ENCODE measurements around the gene PHYH.
"Not testable (repeated sequence)": the region's sequence is repeated elsewhere in the genome, so short reads cannot be mapped to it uniquely, and the experiment has no call there.

The PHYH gene

GRCh38 chr10:13308096-13308495 lies 8.2 kb upstream of the PHYH start:
- H3K36me3 Mint-ChIP-seq (ENCODE audit: low read depth): no peaks in the 10 kb centered on the region
- H3K4me3 Mint-ChIP-seq: no peak overlapping the region
- H3K27ac Mint-ChIP-seq: no peak overlapping the region
- no peaks in the 10 kb centered on the region for H3K4me1 Mint-ChIP-seq (ENCODE audit: low read depth)
- no peaks in the 10 kb centered on the region for H3K27me3 Mint-ChIP-seq (ENCODE audit: low read depth)
- no peaks in the 10 kb centered on the region for H3K9me3 Mint-ChIP-seq

- no peak overlapping the region for H3K4me3 Mint-ChIP-seq
Measured at GRCh38 chr10:13306103-13306502, 6.2 kb upstream of the PHYH start.

GRCh38 chr10:13302821-13303555 lies 3.1 kb upstream of the PHYH start:
- Mint-ChIP-seq H3K4me1 (ENCODE audit: low read depth) (peaks cover 18% of the 10 kb centered on the region), H3K36me3 (ENCODE audit: low read depth) (no peaks in the 10 kb centered on the region), H3K4me3 (no peak overlapping the region), H3K27me3 (ENCODE audit: low read depth) (no peaks in the 10 kb centered on the region), H3K9me3 (no peaks in the 10 kb centered on the region), H3K27ac (no peak overlapping the region)

More at GRCh38 chr10:13306103-13306502, 6.2 kb upstream of the PHYH start:
- H3K27me3 Mint-ChIP-seq (ENCODE audit: low read depth): no peaks in the 10 kb centered on the region
- no peak overlapping the region for H3K27ac Mint-ChIP-seq
- peaks cover 10% of the 10 kb centered on the region for H3K4me1 Mint-ChIP-seq (ENCODE audit: low read depth)
- H3K36me3 Mint-ChIP-seq (ENCODE audit: low read depth): no peaks in the 10 kb centered on the region
- H3K9me3 Mint-ChIP-seq: no peaks in the 10 kb centered on the region

GRCh38 chr10:13298748-13299436 lies 972 bp downstream of the PHYH start:
- Mint-ChIP-seq H3K27ac (peak overlapping the region; percentile 68), H3K36me3 (ENCODE audit: low read depth) (no peaks in the 10 kb centered on the region)

GRCh38 chr10:13296476-13296875 lies 3.4 kb downstream of the PHYH start:
- no peak overlapping the region for H3K27ac Mint-ChIP-seq
- no peaks in the 10 kb centered on the region for H3K9me3 Mint-ChIP-seq
- H3K4me1 Mint-ChIP-seq (ENCODE audit: low read depth): peaks cover 11% of the 10 kb centered on the region
- H3K27me3 Mint-ChIP-seq (ENCODE audit: low read depth): no peaks in the 10 kb centered on the region
- no peak overlapping the region for H3K4me3 Mint-ChIP-seq
- no peaks in the 10 kb centered on the region for H3K36me3 Mint-ChIP-seq (ENCODE audit: low read depth)

More at GRCh38 chr10:13298748-13299436, 972 bp downstream of the PHYH start:
- Mint-ChIP-seq H3K4me3 (peak overlapping the region; percentile 69), H3K9me3 (no peaks in the 10 kb centered on the region), H3K27me3 (ENCODE audit: low read depth) (no peaks in the 10 kb centered on the region), H3K4me1 (ENCODE audit: low read depth) (peaks cover 18% of the 10 kb centered on the region)

- H3K4me3 Mint-ChIP-seq: no peak overlapping the region
- H3K4me1 Mint-ChIP-seq (ENCODE audit: low read depth): peaks cover 3% of the 10 kb centered on the region
- no peak overlapping the region for H3K27ac Mint-ChIP-seq
- no peaks in the 10 kb centered on the region for H3K9me3 Mint-ChIP-seq
- H3K27me3 Mint-ChIP-seq (ENCODE audit: low read depth): no peaks in the 10 kb centered on the region
- no peaks in the 10 kb centered on the region for H3K36me3 Mint-ChIP-seq (ENCODE audit: low read depth)
Measured at GRCh38 chr10:13294784-13295183, 5.1 kb downstream of the PHYH start.

- Mint-ChIP-seq H3K27me3 (ENCODE audit: low read depth) (no peaks in the 10 kb centered on the region), H3K27ac (no peak overlapping the region), H3K4me1 (ENCODE audit: low read depth) (peaks cover 7% of the 10 kb centered on the region), H3K36me3 (ENCODE audit: low read depth) (peaks cover 1% of the 10 kb centered on the region), H3K4me3 (no peak overlapping the region), H3K9me3 (no peaks in the 10 kb centered on the region)
Measured at GRCh38 chr10:13291821-13292773, 7.8 kb downstream of the PHYH start.

- Mint-ChIP-seq H3K4me1 (ENCODE audit: low read depth) (peaks cover 7% of the 10 kb centered on the region), H3K36me3 (ENCODE audit: low read depth) (peaks cover 1% of the 10 kb centered on the region), H3K27ac (no peak overlapping the region), H3K4me3 (no peak overlapping the region), H3K9me3 (no peaks in the 10 kb centered on the region), H3K27me3 (ENCODE audit: low read depth) (no peaks in the 10 kb centered on the region)
Measured at GRCh38 chr10:13291061-13291460, 8.8 kb downstream of the PHYH start.

GRCh38 chr10:13284050-13284449 lies 15.8 kb downstream of the PHYH start:
- H3K4me1 Mint-ChIP-seq (ENCODE audit: low read depth): peaks cover 7% of the 10 kb centered on the region
- no peak overlapping the region for H3K27ac Mint-ChIP-seq
- H3K27me3 Mint-ChIP-seq (ENCODE audit: low read depth): no peaks in the 10 kb centered on the region
- H3K9me3 Mint-ChIP-seq: no peaks in the 10 kb centered on the region
- H3K36me3 Mint-ChIP-seq (ENCODE audit: low read depth): peaks cover 1% of the 10 kb centered on the region
- no peak overlapping the region for H3K4me3 Mint-ChIP-seq

GRCh38 chr10:13282348-13282747 lies 17.5 kb downstream of the PHYH start:
- H3K4me3 Mint-ChIP-seq; H3K36me3 Mint-ChIP-seq (ENCODE audit: low read depth); H3K4me1 Mint-ChIP-seq (ENCODE audit: low read depth); H3K9me3 Mint-ChIP-seq; H3K27me3 Mint-ChIP-seq (ENCODE audit: low read depth); H3K27ac Mint-ChIP-seq: not testable (repeated sequence)

GRCh38 chr10:13276749-13277365 lies 23.0 kb downstream of the PHYH start:
- H3K4me3 Mint-ChIP-seq: no peak overlapping the region

GRCh38 chr10:13276146-13276545 lies 23.7 kb downstream of the PHYH start:
- not testable (repeated sequence) for H3K4me1 Mint-ChIP-seq (ENCODE audit: low read depth); H3K27me3 Mint-ChIP-seq (ENCODE audit: low read depth); H3K4me3 Mint-ChIP-seq; H3K9me3 Mint-ChIP-seq; H3K36me3 Mint-ChIP-seq (ENCODE audit: low read depth); H3K27ac Mint-ChIP-seq

More at GRCh38 chr10:13276749-13277365, 23.0 kb downstream of the PHYH start:
- Mint-ChIP-seq H3K9me3 (no peaks in the 10 kb centered on the region), H3K4me1 (ENCODE audit: low read depth) (no peaks in the 10 kb centered on the region), H3K27me3 (ENCODE audit: low read depth) (no peaks in the 10 kb centered on the region), H3K27ac (no peak overlapping the region), H3K36me3 (ENCODE audit: low read depth) (no peaks in the 10 kb centered on the region)

GRCh38 chr10:13272164-13272571 lies 27.7 kb downstream of the PHYH start:
- Mint-ChIP-seq H3K36me3 (ENCODE audit: low read depth) (no peaks in the 10 kb centered on the region), H3K4me1 (ENCODE audit: low read depth) (no peaks in the 10 kb centered on the region), H3K4me3 (no peak overlapping the region)

GRCh38 chr10:13271552-13272163 lies 28.2 kb downstream of the PHYH start:
- Mint-ChIP-seq H3K27ac (no peak overlapping the region), H3K4me3 (no peak overlapping the region), H3K36me3 (ENCODE audit: low read depth) (no peaks in the 10 kb centered on the region), H3K4me1 (ENCODE audit: low read depth) (no peaks in the 10 kb centered on the region), H3K27me3 (ENCODE audit: low read depth) (peaks cover 7% of the 10 kb centered on the region), H3K9me3 (no peaks in the 10 kb centered on the region)

More at GRCh38 chr10:13272164-13272571, 27.7 kb downstream of the PHYH start:
- peaks cover 7% of the 10 kb centered on the region for H3K27me3 Mint-ChIP-seq (ENCODE audit: low read depth)
- no peaks in the 10 kb centered on the region for H3K9me3 Mint-ChIP-seq
- H3K27ac Mint-ChIP-seq: no peak overlapping the region
